HepG2 (cell line): ENCODE results near the gene RPS2. TPM values are rescaled to one million over a fixed set of nuclear protein-coding genes. Genes with fewer than 3 reads are reported as not detected.

Source experiments
- CBX1 ChIP-seq: IDR thresholded peaks from one replicate; pipeline ENCODE4 v1.6.1; 2016; ENCODE audit warnings: antibody characterized with exemption, low read depth
- CTCF ChIP-seq: sonication (generic); formaldehyde crosslinking; IDR thresholded peaks from 2 replicates; pipeline ENCODE4 v1.5.0; 2020; ENCODE audit warnings: mild to moderate bottlenecking, missing genetic modification reagents, moderate library complexity
- FOXA1 ChIP-seq, 2 experiments: fragments of 450-650 bp in 1 of 2; sonication (generic) in 1 of 2; formaldehyde crosslinking in 1 of 2; IDR thresholded peaks; 2 replicates each; pipeline versions ENCODE4 v1.4.0 to v1.6.1; 2016 to 2020; ENCODE audit warnings: missing genetic modification reagents in 1 of 2
- FOXO1 ChIP-seq: sonication (generic); formaldehyde crosslinking; IDR thresholded peaks from 2 replicates; pipeline ENCODE4 v1.4.0; 2020; ENCODE audit warnings: missing genetic modification reagents
- GABPB1 ChIP-seq: IDR thresholded peaks from 2 replicates; pipeline ENCODE4 v1.6.1; 2016; ENCODE audit warnings: mild to moderate bottlenecking, missing genetic modification reagents, moderate library complexity, missing compliant biosample characterization
- MXD3 ChIP-seq: IDR thresholded peaks from 2 replicates; pipeline ENCODE4 v1.6.1; 2016; ENCODE audit warnings: mild to moderate bottlenecking, missing biosample characterization, missing genetic modification reagents
- MXD4 ChIP-seq: IDR thresholded peaks from 2 replicates; pipeline ENCODE4 v1.6.1; 2016; ENCODE audit warnings: mild to moderate bottlenecking, missing biosample characterization, missing genetic modification reagents
- NR1H2 ChIP-seq: sonication (generic); formaldehyde crosslinking; IDR thresholded peaks from 2 replicates; pipeline ENCODE4 v1.8.1; 2022; ENCODE audit warnings: low read depth, missing genetic modification reagents, borderline replicate concordance
- PHF8 ChIP-seq: sonication (generic); formaldehyde crosslinking; IDR thresholded peaks from 2 replicates; pipeline ENCODE4 v1.5.0; 2020; ENCODE audit warnings: missing genetic modification reagents
- YEATS2 ChIP-seq: sonication (generic); formaldehyde crosslinking; IDR thresholded peaks from 2 replicates; pipeline ENCODE4 v1.4.0; 2020; ENCODE audit warnings: missing genetic modification reagents, borderline replicate concordance
- ZFP62 ChIP-seq: sonication (generic); formaldehyde crosslinking; IDR thresholded peaks from 2 replicates; pipeline ENCODE4 v1.4.0; 2020; ENCODE audit warnings: missing genetic modification reagents
- ZNF441 ChIP-seq: sonication (generic); formaldehyde crosslinking; IDR thresholded peaks from 2 replicates; pipeline ENCODE4 v1.7.0; 2021; ENCODE audit warnings: missing genetic modification reagents, borderline replicate concordance
- ZNF614 ChIP-seq: IDR thresholded peaks from 2 replicates; pipeline ENCODE4 v1.6.1; 2018; ENCODE audit warnings: missing biosample characterization, missing genetic modification reagents, inconsistent platforms, borderline replicate concordance
- ZNF619 ChIP-seq: sonication (generic); formaldehyde crosslinking; IDR thresholded peaks from 2 replicates; pipeline ENCODE4 v1.4.0; 2020; ENCODE audit warnings: mild to moderate bottlenecking, missing genetic modification reagents
- ZNF691 ChIP-seq: sonication (generic); formaldehyde crosslinking; IDR thresholded peaks from 2 replicates; pipeline ENCODE4 v1.4.0; 2020; ENCODE audit warnings: missing genetic modification reagents, low read depth, mild to moderate bottlenecking, borderline replicate concordance
- ZNF724P ChIP-seq: sonication (generic); formaldehyde crosslinking; IDR thresholded peaks from 2 replicates; pipeline ENCODE4 v1.8.0; 2022; ENCODE audit warnings: missing genetic modification reagents, borderline replicate concordance
- ZNF816 ChIP-seq: sonication (generic); formaldehyde crosslinking; IDR thresholded peaks from 2 replicates; pipeline ENCODE4 v1.8.0; 2022; ENCODE audit warnings: missing genetic modification reagents, mild to moderate bottlenecking, borderline replicate concordance
- ZNF841 ChIP-seq: sonication (generic); formaldehyde crosslinking; IDR thresholded peaks from 2 replicates; pipeline ENCODE4 v1.8.1; 2023; ENCODE audit warnings: missing genetic modification reagents, borderline replicate concordance
- polyA plus RNA-seq, 8 experiments: library from polyadenylated mRNA; depleted of rRNA in 3 of 8; stranded (reverse) in 7 of 8; unstranded in 1 of 8; fragments of >200 nt; fragmentation: Illumina TruSeq in 4 of 8; extraction: Trizol in 4 of 8; gene quantifications; 2 replicates each; pipeline versions ENCODE4 v1.2.1 to v1.2.3, GENCODE V29; 2011 to 2016; ENCODE audit warnings: low read depth in 4 of 8, missing spikeins in 1 of 8, mixed read lengths in 1 of 8; ENCODE audit not compliant: insufficient read depth in 1 of 8
- total RNA-seq, 5 experiments: library from RNA; depleted of rRNA; stranded (reverse); fragments of >200 nt; fragmentation: Illumina TruSeq; extraction: Trizol; gene quantifications; 2 replicates each; pipeline ENCODE4 v1.2.3, GENCODE V29; 2016; ENCODE audit warnings: low read depth in 1 of 5
- TF ChIP-seq, protein P1 (sequence below), 2 experiments: IDR thresholded peaks; 2 replicates each; pipeline ENCODE4 v1.6.1; 2011 to 2012; ENCODE audit warnings: low read length in 2 of 2, borderline replicate concordance in 1 of 2, low read depth in 1 of 2, mild to moderate bottlenecking in 1 of 2, moderate library complexity in 1 of 2

RPS2 gene
- total and polyA plus RNA-seq, 2 of the 13 experiments (the other 11 are each of a cell fraction or from before 2014, with no cell fraction given), result 1,908 to 4,514 TPM

DNA sequence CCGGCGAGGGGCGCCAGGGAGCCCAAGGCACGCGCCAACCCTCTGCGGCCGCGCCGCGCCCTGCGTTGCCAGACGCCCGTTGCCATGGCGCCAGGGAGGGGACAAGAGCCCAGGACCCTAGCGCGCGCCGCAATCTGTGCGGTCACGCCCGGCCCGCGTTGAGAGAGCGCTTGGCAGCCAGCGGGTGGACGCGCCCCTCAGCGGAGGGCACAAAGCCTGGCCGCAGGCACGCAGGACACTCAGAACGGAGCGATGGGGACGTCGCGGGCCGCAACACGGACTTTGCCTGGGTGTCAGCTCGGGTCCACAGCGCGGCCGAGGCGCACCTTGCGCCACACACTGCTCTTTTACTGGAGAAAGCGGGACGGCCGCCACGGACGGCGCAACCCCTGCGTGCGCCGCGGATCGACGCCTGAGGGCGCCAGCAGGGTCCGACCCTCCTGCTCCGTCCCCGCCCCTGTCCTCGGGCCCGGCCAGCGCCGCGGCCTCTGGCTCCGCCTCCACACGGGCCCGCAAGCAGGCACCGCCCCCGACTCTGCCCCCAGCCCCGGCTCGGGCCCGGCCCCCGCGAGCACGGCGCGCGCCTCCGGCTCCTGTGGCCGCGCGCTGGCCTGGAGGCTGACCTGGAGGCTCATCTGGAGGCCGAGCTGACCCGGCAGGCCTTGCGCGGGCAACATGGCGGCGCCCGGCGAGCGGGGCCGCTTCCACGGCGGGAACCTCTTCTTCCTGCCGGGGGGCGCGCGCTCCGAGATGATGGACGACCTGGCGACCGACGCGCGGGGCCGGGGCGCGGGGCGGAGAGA is 19.1 kb upstream of the RPS2 start, which contains the start of gene GFER (continued):
- TF ChIP-seq, protein P1, sequence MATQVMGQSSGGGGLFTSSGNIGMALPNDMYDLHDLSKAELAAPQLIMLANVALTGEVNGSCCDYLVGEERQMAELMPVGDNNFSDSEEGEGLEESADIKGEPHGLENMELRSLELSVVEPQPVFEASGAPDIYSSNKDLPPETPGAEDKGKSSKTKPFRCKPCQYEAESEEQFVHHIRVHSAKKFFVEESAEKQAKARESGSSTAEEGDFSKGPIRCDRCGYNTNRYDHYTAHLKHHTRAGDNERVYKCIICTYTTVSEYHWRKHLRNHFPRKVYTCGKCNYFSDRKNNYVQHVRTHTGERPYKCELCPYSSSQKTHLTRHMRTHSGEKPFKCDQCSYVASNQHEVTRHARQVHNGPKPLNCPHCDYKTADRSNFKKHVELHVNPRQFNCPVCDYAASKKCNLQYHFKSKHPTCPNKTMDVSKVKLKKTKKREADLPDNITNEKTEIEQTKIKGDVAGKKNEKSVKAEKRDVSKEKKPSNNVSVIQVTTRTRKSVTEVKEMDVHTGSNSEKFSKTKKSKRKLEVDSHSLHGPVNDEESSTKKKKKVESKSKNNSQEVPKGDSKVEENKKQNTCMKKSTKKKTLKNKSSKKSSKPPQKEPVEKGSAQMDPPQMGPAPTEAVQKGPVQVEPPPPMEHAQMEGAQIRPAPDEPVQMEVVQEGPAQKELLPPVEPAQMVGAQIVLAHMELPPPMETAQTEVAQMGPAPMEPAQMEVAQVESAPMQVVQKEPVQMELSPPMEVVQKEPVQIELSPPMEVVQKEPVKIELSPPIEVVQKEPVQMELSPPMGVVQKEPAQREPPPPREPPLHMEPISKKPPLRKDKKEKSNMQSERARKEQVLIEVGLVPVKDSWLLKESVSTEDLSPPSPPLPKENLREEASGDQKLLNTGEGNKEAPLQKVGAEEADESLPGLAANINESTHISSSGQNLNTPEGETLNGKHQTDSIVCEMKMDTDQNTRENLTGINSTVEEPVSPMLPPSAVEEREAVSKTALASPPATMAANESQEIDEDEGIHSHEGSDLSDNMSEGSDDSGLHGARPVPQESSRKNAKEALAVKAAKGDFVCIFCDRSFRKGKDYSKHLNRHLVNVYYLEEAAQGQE (IDR thresholded peaks at IDR 0.05; ENCODE audit: borderline replicate concordance in 1 of 2, low read depth in 1 of 2, low read length in 2 of 2), result no peak
- peak; percentile 74 for TF ChIP-seq GABPB1
- TF ChIP-seq CTCF (CRISPR knock-in tag), result peak; percentile 72
- peak; percentile 61 for TF ChIP-seq PHF8 (CRISPR knock-in tag)
- peak; percentile 79; the same call in 1 of the 2 replicates for TF ChIP-seq ZNF614 (CRISPR knock-in tag)
- no peak for TF ChIP-seq ZNF724P (CRISPR knock-in tag)
- peak; percentile 50; the same call in 1 of the 2 replicates for TF ChIP-seq MXD4 (CRISPR knock-in tag)
- TF ChIP-seq ZFP62 (CRISPR knock-in tag), result no peak
- 0 out of 2 replicates have a peak, but pooled peaks have one; percentile 11 for TF ChIP-seq FOXO1 (CRISPR knock-in tag)
- no peak; the same call in 1 of the 2 replicates for TF ChIP-seq ZNF691 (CRISPR knock-in tag)
- peak; percentile 80 for TF ChIP-seq MXD3 (CRISPR knock-in tag)
- TF ChIP-seq ZNF441 (CRISPR knock-in tag), result peak; percentile 47; the same call in 1 of the 2 replicates
- no peak for TF ChIP-seq CBX1
- 0 out of 2 replicates have a peak, but pooled peaks have one; percentile 12 for TF ChIP-seq ZNF619 (CRISPR knock-in tag)
- no peak for TF ChIP-seq NR1H2 (CRISPR knock-in tag)
- no peak for TF ChIP-seq FOXA1 (IDR thresholded peaks at IDR 0.05)
- peak; percentile 11; the same call in 1 of the 2 replicates for TF ChIP-seq FOXA1 (CRISPR knock-in tag; IDR thresholded peaks at IDR 0.05)
- TF ChIP-seq YEATS2 (CRISPR knock-in tag), result peak; percentile 54; the same call in 1 of the 2 replicates
- TF ChIP-seq ZNF841 (CRISPR knock-in tag), result no peak
- peak; percentile 45 for TF ChIP-seq ZNF816 (CRISPR knock-in tag)
